Tibial nerve (tissue), 3 donors: ENCODE results near the gene KDR.

Source experiments
- CTCF ChIP-seq, 5 experiments: fragments of 200-600 bp in 3 of 5; fragments of 450-650 bp in 2 of 5; sonication (generic) in 3 of 5; IDR thresholded peaks; one replicate each; pipeline ENCODE4 v1.5.1; 2016 to 2019; ENCODE audit warnings: antibody characterized with exemption in 5 of 5, mild to moderate bottlenecking in 3 of 5, moderate library complexity in 2 of 5
- POLR2A ChIP-seq, 2 donors: fragments of 450-650 bp; IDR thresholded peaks; one replicate each; pipeline ENCODE4 v1.6.1; 2017; ENCODE audit warnings: antibody characterized with exemption in 2 of 2, mild to moderate bottlenecking in 2 of 2, moderate library complexity in 2 of 2

GRCh38 chr4:55116450-55116849 lies 8.9 kb downstream of the KDR start:
- no peak for TF ChIP-seq POLR2A (IDR thresholded peaks at IDR 0.05)
- TF ChIP-seq CTCF (IDR thresholded peaks at IDR 0.05), result no peak
